GM18505 (cell line): Measurements from ENCODE around the gene AUTS2.
A peak's percentile ranks its signal among the peaks of the same experiment; 100 is the strongest.

Experiments used
- ATAC-seq: cut with Tn5 transposase; IDR thresholded peaks from one replicate; pipeline ENCODE4 v1.9.1; 2021; ENCODE audit not compliant: unreplicated experiment
- POLR2A ChIP-seq: IDR thresholded peaks from 4 replicates; pipeline ENCODE4 v1.6.1; 2011; ENCODE audit warnings: borderline replicate concordance; ENCODE audit not compliant: insufficient read depth, insufficient read length; ENCODE audit errors: extremely low read depth

Gene AUTS2

DNA sequence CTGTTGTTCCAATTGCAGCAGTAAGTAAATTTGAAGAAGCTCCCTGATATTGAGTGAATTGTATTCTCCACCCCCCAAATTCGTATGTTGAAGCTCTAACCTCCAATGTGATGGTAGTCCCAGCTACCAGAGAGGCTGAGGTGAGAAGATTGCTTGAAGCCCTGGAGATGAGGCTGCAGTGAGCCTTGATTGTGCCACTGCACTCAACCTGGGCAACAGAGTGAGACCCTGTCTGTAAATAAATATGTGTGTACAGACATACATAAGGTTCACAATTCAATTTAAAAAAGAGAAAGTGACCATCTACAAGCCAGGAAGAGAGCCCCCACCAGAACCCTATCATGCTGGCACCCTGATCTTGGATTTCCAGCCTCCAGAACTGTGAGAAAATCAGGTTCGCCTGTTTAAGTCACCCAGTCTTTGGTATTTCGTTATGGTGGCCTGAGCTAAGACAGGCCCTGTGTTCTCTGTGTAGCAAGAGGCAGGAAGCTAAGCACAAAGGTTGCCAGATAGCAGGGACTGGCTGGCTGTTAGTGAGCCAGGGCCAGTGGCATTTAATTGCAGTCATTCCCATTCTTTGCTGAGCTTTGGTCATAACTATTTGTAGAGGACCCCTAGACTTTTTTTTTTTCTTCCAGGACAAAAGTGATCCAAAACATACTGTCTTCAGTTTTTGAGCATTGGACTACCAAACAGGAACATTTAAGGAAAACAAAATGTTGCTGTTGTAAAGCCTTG lies 45.6 kb downstream of the AUTS2 start:
- ATAC-seq, result no peak
- TF ChIP-seq POLR2A, result no peak

- no peak for TF ChIP-seq POLR2A
- no peak for ATAC-seq
Observed at GRCh38 chr7:69645683-69646082, 47.4 kb downstream of the AUTS2 start.

- peak; percentile 83 for ATAC-seq
Observed at GRCh38 chr7:69651101-69651590, 52.9 kb downstream of the AUTS2 start.

GRCh38 chr7:69652947-69653701 lies 54.8 kb downstream of the AUTS2 start:
- no peak for ATAC-seq
- TF ChIP-seq POLR2A, result no peak

More at GRCh38 chr7:69651101-69651590, 52.9 kb downstream of the AUTS2 start:
- no peak for TF ChIP-seq POLR2A

GRCh38 chr7:69653806-69654205 lies 55.5 kb downstream of the AUTS2 start:
- ATAC-seq, result no peak
- TF ChIP-seq POLR2A, result no peak

- ATAC-seq, result no peak
- TF ChIP-seq POLR2A, result no peak
Observed at GRCh38 chr7:69654381-69654780, 56.1 kb downstream of the AUTS2 start.

- no peak for TF ChIP-seq POLR2A
- no peak for ATAC-seq
Observed at GRCh38 chr7:69654849-69655707, 56.8 kb downstream of the AUTS2 start.

- TF ChIP-seq POLR2A, result no peak
- ATAC-seq, result no peak
Observed at GRCh38 chr7:69656077-69656476, 57.8 kb downstream of the AUTS2 start.

DNA sequence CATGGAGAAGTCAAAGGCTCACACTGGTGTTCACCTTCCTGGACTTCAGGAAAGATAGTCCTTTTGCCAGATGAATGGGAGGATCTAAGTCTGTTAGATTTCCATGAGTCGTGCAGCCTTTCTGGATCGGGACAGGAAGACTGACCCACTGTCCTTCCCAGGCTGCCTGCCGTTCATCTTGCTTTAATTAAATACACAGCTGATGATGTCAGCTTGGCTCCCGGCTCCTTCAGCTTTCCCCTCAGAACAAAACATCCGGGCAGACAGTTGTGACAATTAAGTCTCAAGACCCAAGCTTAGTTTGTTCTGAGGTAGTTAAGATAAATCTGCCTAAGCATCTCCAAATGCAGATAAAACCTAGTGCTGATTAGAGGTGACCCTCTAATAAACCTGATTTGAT lies 58.6 kb downstream of the AUTS2 start:
- no peak for TF ChIP-seq POLR2A

DNA sequence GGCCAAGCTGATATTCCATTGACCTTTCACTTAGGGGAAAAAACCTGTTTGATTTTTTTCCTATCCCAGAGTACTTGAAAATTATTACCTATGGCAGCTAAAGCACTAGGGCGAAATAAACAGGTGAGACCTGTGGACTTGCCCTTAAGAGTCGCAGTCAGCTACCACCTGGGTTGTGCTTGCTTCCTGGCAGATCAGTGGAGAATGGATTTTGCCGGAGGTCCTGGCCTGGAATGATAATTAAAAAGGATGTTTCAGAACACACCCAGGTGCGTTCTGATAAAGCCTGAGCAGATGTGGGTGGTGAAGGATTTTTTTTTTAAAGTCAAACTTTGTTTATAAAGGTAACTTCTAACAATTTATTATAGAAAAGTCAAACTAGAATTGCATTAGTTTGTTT lies 59.1 kb downstream of the AUTS2 start:
- no peak for TF ChIP-seq POLR2A
- ATAC-seq, result no peak

More for the DNA sequence above, 58.6 kb downstream of the AUTS2 start:
- ATAC-seq, result no peak

- no peak for TF ChIP-seq POLR2A
- no peak for ATAC-seq
Observed at GRCh38 chr7:69657985-69658384, 59.7 kb downstream of the AUTS2 start.

DNA sequence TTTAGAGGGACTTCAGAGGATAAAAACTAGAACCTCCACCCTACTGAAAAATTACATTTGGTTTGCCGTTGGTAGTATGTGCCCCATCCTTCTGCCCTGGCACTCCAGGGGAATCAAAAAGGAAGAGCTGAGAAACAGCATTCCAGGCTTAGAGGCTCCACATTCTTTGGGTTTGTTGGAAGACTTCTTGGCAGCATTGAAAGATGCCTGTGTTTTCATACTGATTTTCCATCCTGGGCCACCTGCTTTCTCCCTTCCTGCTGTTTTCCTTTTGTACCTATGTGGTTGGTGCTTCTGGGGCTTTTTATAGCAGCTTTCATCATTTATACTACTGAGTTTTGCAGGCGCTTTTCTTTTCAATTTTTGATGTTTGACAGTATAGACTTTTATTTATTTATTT lies 61.7 kb downstream of the AUTS2 start:
- no peak for TF ChIP-seq POLR2A
- no peak for ATAC-seq

DNA sequence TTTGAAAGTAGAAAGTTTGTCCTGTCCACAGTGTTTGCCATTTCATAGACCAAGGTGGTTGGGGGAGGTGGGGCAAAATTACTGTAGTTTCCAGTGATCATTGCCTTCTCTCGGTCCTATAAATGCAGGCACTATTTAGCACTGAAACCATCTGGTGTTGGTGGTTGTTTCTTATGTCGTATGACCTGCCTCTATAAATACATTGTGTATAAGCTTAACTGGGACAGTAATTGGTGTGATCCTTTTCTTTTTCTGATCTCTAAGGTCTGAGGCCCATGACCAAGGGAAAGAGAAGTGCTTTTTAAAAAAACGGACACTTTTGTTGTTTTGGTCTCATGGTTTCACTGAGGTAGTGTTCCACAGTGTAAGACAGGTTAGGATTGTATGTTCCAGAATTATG lies 63.1 kb downstream of the AUTS2 start:
- TF ChIP-seq POLR2A, result no peak
- no peak for ATAC-seq
